Neural cell (in vitro differentiated cells): ENCODE results near the gene FLT1. TPM values are rescaled to one million over a fixed set of nuclear protein-coding genes. Genes with fewer than 3 reads are reported as not detected.

Experiments used
- H2AFZ ChIP-seq: fragments of 200-600, 300-800 bp; sonication (generic), shearing (Covaris generic); 2 replicates; pipeline ENCODE4 v1.6.0; 2014; ENCODE audit warnings: low read depth, mild to moderate bottlenecking, antibody characterized with exemption, low read length, moderate library complexity
- H3F3A ChIP-seq: fragments of 200-600 bp; shearing (Covaris generic); 2 replicates; pipeline ENCODE4 v1.6.1; 2016; ENCODE audit warnings: mild to moderate bottlenecking, moderate library complexity, mixed read lengths, antibody characterized with exemption, low read length; ENCODE audit not compliant: insufficient read depth, poor library complexity, severe bottlenecking
- H3K27ac ChIP-seq: fragments of 200-600, 300-800 bp; sonication (generic), shearing (Covaris generic); 2 replicates; pipeline ENCODE4 v1.5.1; 2014; ENCODE audit warnings: mild to moderate bottlenecking, low read length, moderate library complexity
- H3K27me3 ChIP-seq: fragments of 300-800, 200-600 bp; sonication (generic), shearing (Covaris generic); 2 replicates; pipeline ENCODE4 v1.6.0; 2014; ENCODE audit warnings: mild to moderate bottlenecking, low read depth, low read length, moderate library complexity; ENCODE audit not compliant: insufficient read depth
- H3K36me3 ChIP-seq: fragments of 300-800, 200-600 bp; sonication (generic), shearing (Covaris generic); 2 replicates; pipeline ENCODE4 v1.5.1; 2014; ENCODE audit warnings: mild to moderate bottlenecking, antibody characterized with exemption, low read length, moderate library complexity; ENCODE audit not compliant: insufficient read depth
- H3K4me2 ChIP-seq: fragments of 300-800, 200-600 bp; sonication (generic), shearing (Covaris generic); 2 replicates; pipeline ENCODE4 v1.6.0; 2014; ENCODE audit warnings: mild to moderate bottlenecking, low read length
- H3K4me3 ChIP-seq: fragments of 300-800, 200-600 bp; sonication (generic), shearing (Covaris generic); 2 replicates; pipeline ENCODE4 v1.5.1; 2014; ENCODE audit warnings: mild to moderate bottlenecking, low read length, moderate library complexity
- H3K79me2 ChIP-seq: fragments of 200-600 bp; shearing (Covaris generic); replicated peaks from 2 replicates; pipeline ENCODE4 v1.6.0; 2014; ENCODE audit warnings: mild to moderate bottlenecking, low read length, moderate library complexity; ENCODE audit not compliant: insufficient read depth
- H3K9ac ChIP-seq: fragments of 300-800, 200-600 bp; sonication (generic), shearing (Covaris generic); 2 replicates; pipeline ENCODE4 v1.6.1; 2016; ENCODE audit warnings: mild to moderate bottlenecking, low read length, mixed read lengths
- H3K9me2 ChIP-seq: fragments of 200-600 bp; shearing (Covaris generic); 2 replicates; pipeline ENCODE4 v1.6.1; 2016; ENCODE audit warnings: mild to moderate bottlenecking, low read length, mixed read lengths; ENCODE audit not compliant: insufficient read depth
- H3K9me3 ChIP-seq: fragments of 200-600, 300-800 bp; sonication (generic), shearing (Covaris generic); 2 replicates; pipeline ENCODE4 v1.6.1; 2016; ENCODE audit warnings: mild to moderate bottlenecking, mixed run types, low read length, moderate library complexity, mixed read lengths
- H4K20me1 ChIP-seq: fragments of 200-600 bp; shearing (Covaris generic); 2 replicates; pipeline ENCODE4 v1.6.1; 2016; ENCODE audit warnings: mild to moderate bottlenecking, mixed run types; ENCODE audit not compliant: insufficient read depth
- EP300 ChIP-seq: fragments of 450-650 bp; conservative IDR thresholded peaks from 2 replicates; pipeline ENCODE4 v1.6.1; 2014; ENCODE audit warnings: antibody characterized with exemption, mild to moderate bottlenecking, moderate library complexity; ENCODE audit not compliant: poor library complexity, severe bottlenecking
- EZH2 ChIP-seq: fragments of 200-600, 300-800 bp; shearing (Covaris generic), sonication (generic); IDR thresholded peaks from 2 replicates; pipeline ENCODE4 v1.6.1; 2014; ENCODE audit warnings: antibody characterized with exemption, low read length, borderline replicate concordance, mild to moderate bottlenecking; ENCODE audit not compliant: insufficient read depth, poor library complexity, severe bottlenecking
- MXI1 ChIP-seq: fragments of 450-650 bp; conservative IDR thresholded peaks from 2 replicates; pipeline ENCODE4 v1.6.1; 2014; ENCODE audit warnings: antibody characterized with exemption, mild to moderate bottlenecking; ENCODE audit not compliant: poor library complexity, severe bottlenecking
- POLR2AphosphoS5 ChIP-seq: IDR thresholded peaks from 2 replicates; pipeline ENCODE4 v1.6.1; 2012
- RAD21 ChIP-seq: fragments of 450-650 bp; conservative IDR thresholded peaks from 2 replicates; pipeline ENCODE4 v1.6.1; 2014; ENCODE audit warnings: antibody characterized with exemption, mild to moderate bottlenecking, moderate library complexity
- SMC3 ChIP-seq: fragments of 450-650 bp; conservative IDR thresholded peaks from 2 replicates; pipeline ENCODE4 v1.6.1; 2014; ENCODE audit warnings: antibody characterized with exemption, mild to moderate bottlenecking, moderate library complexity; ENCODE audit not compliant: poor library complexity
- TAF1 ChIP-seq: IDR thresholded peaks from 2 replicates; pipeline ENCODE4 v1.6.1; 2012; ENCODE audit warnings: low read depth
- polyA plus RNA-seq: library from polyadenylated mRNA; depleted of rRNA; stranded (reverse); fragments of >200 nt; gene quantifications from 2 replicates; pipeline ENCODE4 v1.2.3, GENCODE V29; 2014
- TF ChIP-seq, protein P1 (sequence below): IDR thresholded peaks from 2 replicates; pipeline ENCODE4 v1.6.1; 2012; ENCODE audit warnings: borderline replicate concordance
- TF ChIP-seq, protein P2 (sequence below): fragments of 450-650 bp; IDR thresholded peaks from 2 replicates; pipeline ENCODE4 v1.5.1; 2014; ENCODE audit warnings: antibody characterized with exemption, mild to moderate bottlenecking, moderate library complexity; ENCODE audit not compliant: poor library complexity, severe bottlenecking

Gene FLT1
- polyA plus RNA-seq, 1 donor from 2014 or later = not detected

DNA sequence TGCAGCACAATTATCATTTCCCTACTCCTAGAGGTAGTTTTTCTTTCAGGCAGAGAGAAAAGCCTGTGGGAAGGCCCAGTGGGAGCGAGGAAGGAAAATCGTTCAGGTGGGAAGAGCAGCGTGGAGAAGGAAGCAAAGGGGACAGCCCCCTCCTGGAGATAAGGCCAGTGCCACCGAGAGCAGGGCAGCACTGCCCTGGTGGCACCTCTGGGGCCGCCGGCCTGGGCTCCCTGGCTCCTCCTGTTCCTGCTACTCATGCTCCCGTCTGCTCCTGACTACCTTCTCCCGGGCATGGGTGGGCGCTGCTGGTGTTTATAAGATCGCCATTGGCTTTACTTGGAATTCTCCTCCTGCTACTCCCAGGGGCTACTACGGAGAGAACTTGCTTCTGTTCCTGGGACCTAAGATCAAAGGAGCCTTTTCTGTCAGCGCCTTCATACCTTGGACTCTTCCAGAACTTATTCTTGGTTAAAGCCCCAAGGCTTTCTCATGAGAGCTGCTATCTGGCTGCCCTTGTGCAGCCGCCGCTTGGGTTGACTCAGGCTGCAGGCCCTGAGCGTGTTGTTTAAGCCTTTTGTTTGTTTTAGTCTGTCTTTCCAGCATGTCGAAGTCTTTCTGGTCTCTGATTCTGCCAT, 3.7 kb upstream of the FLT1 start:
- peaks cover 38% of the 10 kb centered on the region for H3K27me3 ChIP-seq
- no peak for TF ChIP-seq EP300
- TF ChIP-seq, protein P1, sequence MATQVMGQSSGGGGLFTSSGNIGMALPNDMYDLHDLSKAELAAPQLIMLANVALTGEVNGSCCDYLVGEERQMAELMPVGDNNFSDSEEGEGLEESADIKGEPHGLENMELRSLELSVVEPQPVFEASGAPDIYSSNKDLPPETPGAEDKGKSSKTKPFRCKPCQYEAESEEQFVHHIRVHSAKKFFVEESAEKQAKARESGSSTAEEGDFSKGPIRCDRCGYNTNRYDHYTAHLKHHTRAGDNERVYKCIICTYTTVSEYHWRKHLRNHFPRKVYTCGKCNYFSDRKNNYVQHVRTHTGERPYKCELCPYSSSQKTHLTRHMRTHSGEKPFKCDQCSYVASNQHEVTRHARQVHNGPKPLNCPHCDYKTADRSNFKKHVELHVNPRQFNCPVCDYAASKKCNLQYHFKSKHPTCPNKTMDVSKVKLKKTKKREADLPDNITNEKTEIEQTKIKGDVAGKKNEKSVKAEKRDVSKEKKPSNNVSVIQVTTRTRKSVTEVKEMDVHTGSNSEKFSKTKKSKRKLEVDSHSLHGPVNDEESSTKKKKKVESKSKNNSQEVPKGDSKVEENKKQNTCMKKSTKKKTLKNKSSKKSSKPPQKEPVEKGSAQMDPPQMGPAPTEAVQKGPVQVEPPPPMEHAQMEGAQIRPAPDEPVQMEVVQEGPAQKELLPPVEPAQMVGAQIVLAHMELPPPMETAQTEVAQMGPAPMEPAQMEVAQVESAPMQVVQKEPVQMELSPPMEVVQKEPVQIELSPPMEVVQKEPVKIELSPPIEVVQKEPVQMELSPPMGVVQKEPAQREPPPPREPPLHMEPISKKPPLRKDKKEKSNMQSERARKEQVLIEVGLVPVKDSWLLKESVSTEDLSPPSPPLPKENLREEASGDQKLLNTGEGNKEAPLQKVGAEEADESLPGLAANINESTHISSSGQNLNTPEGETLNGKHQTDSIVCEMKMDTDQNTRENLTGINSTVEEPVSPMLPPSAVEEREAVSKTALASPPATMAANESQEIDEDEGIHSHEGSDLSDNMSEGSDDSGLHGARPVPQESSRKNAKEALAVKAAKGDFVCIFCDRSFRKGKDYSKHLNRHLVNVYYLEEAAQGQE = no peak
- TF ChIP-seq, protein P2, sequence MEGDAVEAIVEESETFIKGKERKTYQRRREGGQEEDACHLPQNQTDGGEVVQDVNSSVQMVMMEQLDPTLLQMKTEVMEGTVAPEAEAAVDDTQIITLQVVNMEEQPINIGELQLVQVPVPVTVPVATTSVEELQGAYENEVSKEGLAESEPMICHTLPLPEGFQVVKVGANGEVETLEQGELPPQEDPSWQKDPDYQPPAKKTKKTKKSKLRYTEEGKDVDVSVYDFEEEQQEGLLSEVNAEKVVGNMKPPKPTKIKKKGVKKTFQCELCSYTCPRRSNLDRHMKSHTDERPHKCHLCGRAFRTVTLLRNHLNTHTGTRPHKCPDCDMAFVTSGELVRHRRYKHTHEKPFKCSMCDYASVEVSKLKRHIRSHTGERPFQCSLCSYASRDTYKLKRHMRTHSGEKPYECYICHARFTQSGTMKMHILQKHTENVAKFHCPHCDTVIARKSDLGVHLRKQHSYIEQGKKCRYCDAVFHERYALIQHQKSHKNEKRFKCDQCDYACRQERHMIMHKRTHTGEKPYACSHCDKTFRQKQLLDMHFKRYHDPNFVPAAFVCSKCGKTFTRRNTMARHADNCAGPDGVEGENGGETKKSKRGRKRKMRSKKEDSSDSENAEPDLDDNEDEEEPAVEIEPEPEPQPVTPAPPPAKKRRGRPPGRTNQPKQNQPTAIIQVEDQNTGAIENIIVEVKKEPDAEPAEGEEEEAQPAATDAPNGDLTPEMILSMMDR = no peak
- TF ChIP-seq SMC3 = no peak
- TF ChIP-seq MXI1 = no peak
- no peak for TF ChIP-seq EZH2
- TF ChIP-seq POLR2AphosphoS5 = no peak
- TF ChIP-seq TAF1 = no peak
- no peaks in the 10 kb centered on the region for H3F3A ChIP-seq
- no peaks in the 10 kb centered on the region for H4K20me1 ChIP-seq
- no peaks in the 10 kb centered on the region for H3K9me3 ChIP-seq
- no peaks in the 10 kb centered on the region for H3K79me2 ChIP-seq
- no peak overlapping the region for H3K27ac ChIP-seq
- no peak overlapping the region for H3K4me3 ChIP-seq
- no peak overlapping the region for H3K9ac ChIP-seq
- H2AFZ ChIP-seq = no peak overlapping the region
- no peak overlapping the region for H3K4me2 ChIP-seq
- no peaks in the 10 kb centered on the region for H3K9me2 ChIP-seq
- no peaks in the 10 kb centered on the region for H3K36me3 ChIP-seq

DNA sequence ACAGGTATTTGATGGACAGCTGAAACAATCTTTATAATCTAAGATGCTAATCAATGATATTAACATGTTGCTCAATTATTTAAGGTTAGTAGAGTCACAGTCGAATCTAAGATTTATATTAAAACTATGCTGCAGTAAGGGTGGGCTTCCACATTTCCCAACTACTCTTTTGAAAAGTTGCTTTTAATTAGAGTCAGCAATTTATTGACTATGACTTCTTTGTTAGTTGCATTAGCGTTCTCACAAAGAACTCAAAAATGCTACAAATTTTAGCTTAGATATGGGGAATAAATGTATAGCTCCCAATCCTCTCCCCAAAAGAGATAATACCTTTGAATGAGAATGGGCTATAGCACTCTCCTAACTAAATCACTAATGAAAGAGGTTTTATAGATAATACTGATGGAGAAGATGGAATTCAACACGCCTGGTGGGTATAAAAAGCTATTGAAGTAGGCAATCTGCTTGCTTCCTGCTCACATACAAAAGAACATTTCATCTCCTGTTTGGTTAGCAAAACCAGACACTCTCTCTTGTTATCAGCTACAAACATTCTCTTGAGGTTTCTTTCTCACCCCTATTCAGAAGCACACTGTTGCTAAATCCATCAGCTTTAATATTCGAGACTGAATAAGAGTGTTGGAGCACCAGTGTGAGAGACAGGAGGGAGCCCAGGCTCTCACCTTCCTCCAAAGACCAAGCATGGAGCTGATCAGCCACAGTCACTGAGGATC, 2.4 kb upstream of the FLT1 start:
- TF ChIP-seq SMC3 = no peak
- no peak for TF ChIP-seq RAD21
- TF ChIP-seq MXI1 = no peak
- TF ChIP-seq POLR2AphosphoS5 = no peak
- TF ChIP-seq EP300 = no peak
- no peak for TF ChIP-seq EZH2
- no peak for TF ChIP-seq TAF1
- TF ChIP-seq, protein P1 = no peak
- no peak overlapping the region for H3K9ac ChIP-seq
- H3K4me3 ChIP-seq = no peak overlapping the region
- no peaks in the 10 kb centered on the region for H3F3A ChIP-seq
- no peaks in the 10 kb centered on the region for H3K9me3 ChIP-seq
- H3K27me3 ChIP-seq = peaks cover 51% of the 10 kb centered on the region
- H3K79me2 ChIP-seq = no peaks in the 10 kb centered on the region
- no peak overlapping the region for H2AFZ ChIP-seq
- no peaks in the 10 kb centered on the region for H4K20me1 ChIP-seq
- H3K36me3 ChIP-seq = no peaks in the 10 kb centered on the region
- H3K9me2 ChIP-seq = no peaks in the 10 kb centered on the region
- H3K27ac ChIP-seq = no peak overlapping the region
- no peak overlapping the region for H3K4me2 ChIP-seq
